IMR-90 (cell line): ENCODE measurements around the gene NHP2. TPM values are rescaled to one million over a fixed set of nuclear protein-coding genes. Genes with fewer than 3 reads are reported as not detected.

Source experiments
- ATAC-seq: fragments of 200-7000 bp; cut with Tn5 transposase; 2 replicates; pipeline ENCODE4 v1.9.1; 2020; ENCODE audit warnings: low read depth, mild to moderate bottlenecking, moderate library complexity
- BruUV-seq: library from RNA; stranded (reverse); fragments of 400-500 nt; replicated peaks from 2 replicates; lab custom pipeline; 2021; lab: Mats Ljungman, UMichigan
- CTCF ChIA-PET: fragments of 300-600 bp; formaldehyde crosslinking; extraction: SDS; loops from one replicate; lab custom pipeline; 2021; ENCODE audit warnings: antibody characterized with exemption; lab: Yijun Ruan, JAX
- POLR2A ChIA-PET: fragments of 300-600 bp; sonication (Branson Sonifier 250); formaldehyde crosslinking; loops from one replicate; lab custom pipeline; 2022; ENCODE audit warnings: antibody characterized with exemption; ENCODE audit not compliant: unreplicated experiment; lab: Charles Lee
- DNase-seq: peaks from one replicate; pipeline ENCODE4 v3.0.0; 2013
- H2AFZ ChIP-seq: replicated peaks from 2 replicates; pipeline ENCODE3; 2013; ENCODE audit warnings: low read length, mild to moderate bottlenecking; ENCODE audit not compliant: poor library complexity
- H2AK5ac ChIP-seq: 2 replicates; pipeline ENCODE4 v1.6.1; 2013; ENCODE audit warnings: low read depth, low read length, inconsistent platforms
- H2AK9ac ChIP-seq: replicated peaks from 2 replicates; pipeline ENCODE3; 2013; ENCODE audit warnings: mild to moderate bottlenecking, low read depth, low read length, moderate library complexity; ENCODE audit not compliant: poor library complexity
- H2BK120ac ChIP-seq: 2 replicates; pipeline ENCODE4 v1.6.1; 2013; ENCODE audit warnings: low read depth, low read length, inconsistent platforms
- H2BK15ac ChIP-seq: 3 replicates; pipeline ENCODE4 v1.6.1; 2013; ENCODE audit warnings: low read depth, low read length, inconsistent platforms
- H2BK20ac ChIP-seq: 2 replicates; pipeline ENCODE4 v1.6.1; 2013; ENCODE audit warnings: low read depth, mild to moderate bottlenecking, inconsistent platforms, low read length, moderate library complexity
- H2BK5ac ChIP-seq: 2 replicates; pipeline ENCODE4 v1.6.1; 2013; ENCODE audit warnings: mild to moderate bottlenecking, low read depth, low read length, inconsistent platforms; ENCODE audit not compliant: poor library complexity, severe bottlenecking
- H3K14ac ChIP-seq: replicated peaks from 2 replicates; pipeline ENCODE4 v1.6.1; 2013; ENCODE audit warnings: low read depth, low read length, inconsistent platforms
- H3K18ac ChIP-seq: 2 replicates; pipeline ENCODE4 v1.6.1; 2013; ENCODE audit warnings: low read depth, low read length, control low read depth
- H3K23ac ChIP-seq: 2 replicates; pipeline ENCODE4 v1.6.1; 2013; ENCODE audit warnings: low read depth, low read length, inconsistent platforms
- H3K27ac ChIP-seq: 2 replicates; pipeline ENCODE4 v1.5.1; 2013; ENCODE audit warnings: mild to moderate bottlenecking, control low read depth, low read length; ENCODE audit not compliant: insufficient read depth
- H3K27me3 ChIP-seq: 2 replicates; pipeline ENCODE4 v1.6.1; 2013; ENCODE audit warnings: low read length; ENCODE audit not compliant: control insufficient read depth, insufficient read depth
- H3K36me3 ChIP-seq: 2 replicates; pipeline ENCODE4 v1.6.1; 2013; ENCODE audit warnings: low read length, mixed read lengths; ENCODE audit not compliant: control insufficient read depth, insufficient read depth
- H3K4ac ChIP-seq: 2 replicates; pipeline ENCODE4 v1.6.1; 2013; ENCODE audit warnings: low read depth, low read length, inconsistent platforms
- H3K4me1 ChIP-seq: 2 replicates; pipeline ENCODE4 v1.6.1; 2013; ENCODE audit warnings: low read length, mixed read lengths; ENCODE audit not compliant: control insufficient read depth, insufficient read depth
- H3K4me2 ChIP-seq: 2 replicates; pipeline ENCODE4 v1.6.1; 2013; ENCODE audit warnings: low read depth, mild to moderate bottlenecking, control low read depth, low read length, moderate library complexity
- H3K4me3 ChIP-seq: 2 replicates; pipeline ENCODE4 v1.5.1; 2013; ENCODE audit warnings: low read depth, mild to moderate bottlenecking, control low read depth, low read length, moderate library complexity; ENCODE audit not compliant: insufficient read depth
- H3K56ac ChIP-seq: 2 replicates; pipeline ENCODE4 v1.6.1; 2013; ENCODE audit warnings: low read length, inconsistent platforms; ENCODE audit not compliant: insufficient read depth; ENCODE audit errors: extremely low read depth
- H3K79me1 ChIP-seq, 2 experiments: 2 replicates each; pipeline ENCODE4 v1.6.1; 2013; ENCODE audit warnings: low read length in 2 of 2, inconsistent platforms in 1 of 2, low read depth in 1 of 2
- H3K9ac ChIP-seq: 2 replicates; pipeline ENCODE4 v1.6.1; 2013; ENCODE audit warnings: low read depth, low read length, control low read depth
- H3K9me1 ChIP-seq: 2 replicates; pipeline ENCODE4 v1.6.1; 2013; ENCODE audit warnings: low read length, inconsistent platforms; ENCODE audit not compliant: insufficient read depth
- H3K9me3 ChIP-seq: 2 replicates; pipeline ENCODE4 v1.6.1; 2013; ENCODE audit warnings: low read length; ENCODE audit not compliant: control insufficient read depth, insufficient read depth
- H4K20me1 ChIP-seq: 2 replicates; pipeline ENCODE4 v1.6.1; 2013; ENCODE audit warnings: low read length, inconsistent platforms; ENCODE audit not compliant: insufficient read depth
- H4K5ac ChIP-seq: 2 replicates; pipeline ENCODE4 v1.6.1; 2013; ENCODE audit warnings: mild to moderate bottlenecking, low read depth, low read length, control low read depth
- H4K8ac ChIP-seq, 2 experiments: 2 replicates each; pipeline ENCODE4 v1.6.1; 2013; ENCODE audit warnings: low read depth in 2 of 2, low read length in 2 of 2, control low read depth in 1 of 2, inconsistent platforms in 1 of 2
- H4K91ac ChIP-seq: 2 replicates; pipeline ENCODE4 v1.6.1; 2013; ENCODE audit warnings: low read depth, low read length, inconsistent platforms; ENCODE audit not compliant: insufficient read depth
- CEBPB ChIP-seq: IDR thresholded peaks from 2 replicates; pipeline ENCODE4 v1.6.1; 2012; ENCODE audit warnings: low read depth, low read length, improper control_type of control experiment
- CHD1 ChIP-seq: IDR thresholded peaks from 2 replicates; pipeline ENCODE4 v1.6.1; 2012; ENCODE audit warnings: low read depth, low read length, improper control_type of control experiment
- CTCF ChIP-seq: conservative IDR thresholded peaks from 2 replicates; pipeline ENCODE4 v1.5.1; 2012; ENCODE audit warnings: mild to moderate bottlenecking, low read depth, low read length, improper control_type of control experiment
- ELK1 ChIP-seq: fragments of 150-350 bp; IDR thresholded peaks from 2 replicates; pipeline ENCODE4 v1.6.1; 2016; ENCODE audit warnings: low read depth, mild to moderate bottlenecking, low read length, moderate library complexity, borderline replicate concordance
- FOS ChIP-seq: fragments of 150-350 bp; IDR thresholded peaks from 2 replicates; pipeline ENCODE4 v1.6.1; 2016; ENCODE audit warnings: low read depth, low read length
- MXI1 ChIP-seq: IDR thresholded peaks from 2 replicates; pipeline ENCODE4 v1.6.1; 2012; ENCODE audit warnings: low read depth, mild to moderate bottlenecking, low read length, moderate library complexity, borderline replicate concordance
- POLR2A ChIP-seq: IDR thresholded peaks from 2 replicates; pipeline ENCODE4 v1.6.1; 2012; ENCODE audit warnings: mild to moderate bottlenecking, low read depth, low read length
- RAD21 ChIP-seq: IDR thresholded peaks from 2 replicates; pipeline ENCODE4 v1.6.1; 2012; ENCODE audit warnings: low read length, improper control_type of control experiment
- RCOR1 ChIP-seq: IDR thresholded peaks from 2 replicates; pipeline ENCODE4 v1.6.1; 2012; ENCODE audit warnings: mild to moderate bottlenecking, low read length, improper control_type of control experiment; ENCODE audit not compliant: insufficient replicate concordance
- RFX5 ChIP-seq: IDR thresholded peaks from 2 replicates; pipeline ENCODE4 v1.8.0; 2012; ENCODE audit warnings: low read depth, mild to moderate bottlenecking, low read length, moderate library complexity
- USF2 ChIP-seq: fragments of 150-350 bp; IDR thresholded peaks from 2 replicates; pipeline ENCODE4 v1.6.1; 2017; ENCODE audit warnings: mild to moderate bottlenecking, antibody characterized with exemption, low read length, low read depth
- WGBS, 2 experiments: methylation state at CpG; one replicate each; pipeline versions ENCODE4 v1.1.5 to v1.1.7; 2013; ENCODE audit warnings: missing lambda C conversion rate in 2 of 2; ENCODE audit not compliant: insufficient read length in 1 of 2; ENCODE audit errors: extremely low coverage in 2 of 2; 5-methylcytosine and 5-hydroxymethylcytosine counted together
- dilution Hi-C: fragments of 300-500 bp; cut with HindIII; formaldehyde crosslinking; loops from one replicate; pipeline ENCODE4 v1.14.3; 2018; ENCODE audit warnings: low sequenced_read_pairs; ENCODE audit not compliant: unreplicated experiment
- in situ Hi-C: fragments of 300-500 bp; cut with MboI; formaldehyde crosslinking; loops from 3 replicates; pipeline ENCODE4 v1.14.3; 2019; ENCODE audit warnings: low sequenced_read_pairs, inconsistent platforms, mixed read lengths
- intact Hi-C: fragments of 100-400 bp; cut with micrococcal nuclease; formaldehyde crosslinking; loops from 2 replicates; pipeline ENCODE4 v1.10.0; 2022
- polyA plus RNA-seq, 3 experiments: library from polyadenylated mRNA; depleted of rRNA; stranded (reverse); fragments of >200 nt; gene quantifications; 2 replicates each; pipeline ENCODE4 v1.2.3, GENCODE V29; 2012; ENCODE audit warnings: low replicate concordance in 1 of 3
- total RNA-seq: library from RNA; depleted of rRNA; stranded (reverse); fragments of >200 nt; gene quantifications from 2 replicates; pipeline ENCODE4 v1.2.3, GENCODE V29; 2012

The NHP2 gene
- total and polyA plus RNA-seq, 2 of the 4 experiments (the other 2 are of a cell fraction), result 180 to 278 TPM

- no peak overlapping the region for H2AK5ac ChIP-seq
- no peaks in the 10 kb centered on the region for H3K4me1 ChIP-seq
- peaks cover 20% of the 10 kb centered on the region for H3K27me3 ChIP-seq
- 43% methylated on average over 1 of the region's 5 CpGs; no CpG with 5 or more reads in 1 of the 2 experiments for WGBS, 2 experiments
- ATAC-seq (no peak), DNase-seq (no peak)
- no peak overlapping the region for H4K5ac ChIP-seq
- H3K23ac ChIP-seq, result no peak overlapping the region
- in situ Hi-C loops (no loop called here), dilution Hi-C loops (no loop called here), intact Hi-C loops (no loop called here)
- no peak overlapping the region for H3K18ac ChIP-seq
- H3K9me1 ChIP-seq, result no peaks in the 10 kb centered on the region
- no peaks in the 10 kb centered on the region for H3K79me1 ChIP-seq
- no peaks in the 10 kb centered on the region for H3K9me3 ChIP-seq
- ChIA-PET CTCF (no interaction called here), POLR2A (no interaction called here)
- no peak overlapping the region for H3K4ac ChIP-seq
- H3K4me2 ChIP-seq, result no peak overlapping the region
- no peak overlapping the region for H4K91ac ChIP-seq
- TF ChIP-seq USF2, result no peak
- no peak for TF ChIP-seq RFX5
- TF ChIP-seq CEBPB, result no peak
- no peak for TF ChIP-seq POLR2A
- no peak for TF ChIP-seq CHD1
- TF ChIP-seq RCOR1, result no peak
- TF ChIP-seq RAD21, result no peak
- TF ChIP-seq MXI1, result no peak
- TF ChIP-seq ELK1, result no peak
- TF ChIP-seq FOS, result no peak
- TF ChIP-seq CTCF, result no peak
- no peak overlapping the region for H3K27ac ChIP-seq
- no peak overlapping the region for H2BK120ac ChIP-seq
- no peak overlapping the region for H2BK20ac ChIP-seq
- no peak overlapping the region for H2AFZ ChIP-seq
- no peaks in the 10 kb centered on the region for H3K36me3 ChIP-seq
- H3K4me3 ChIP-seq, result no peak overlapping the region
- no peak overlapping the region for H3K14ac ChIP-seq
- H3K9ac ChIP-seq, result no peak overlapping the region
- no TSS peak for BruUV-seq
- no peak overlapping the region for H2BK5ac ChIP-seq
- no peak overlapping the region for H4K8ac ChIP-seq
- H4K20me1 ChIP-seq, result no peaks in the 10 kb centered on the region
- H2BK15ac ChIP-seq, result no peak overlapping the region
- H2AK9ac ChIP-seq, result no peak overlapping the region
- no peak overlapping the region for H3K56ac ChIP-seq
Measured at GRCh38 chr5:178104492-178104891, 49.2 kb downstream of the NHP2 start.
